H1 (cell line): ENCODE measurements around the gene EEPD1.

ENCODE experiments used
- BRCA1 ChIP-seq: IDR thresholded peaks from 2 replicates; pipeline ENCODE4 v1.6.1; 2012; ENCODE audit warnings: low read depth, low read length, improper control_type of control experiment
- EP300 ChIP-seq, 2 experiments: IDR thresholded peaks; 1 replicate in 1 of 2; 2 replicates in 1 of 2; pipeline ENCODE4 v1.6.1; 2011 to 2012; ENCODE audit warnings: low read depth in 2 of 2, low read length in 2 of 2, mild to moderate bottlenecking in 2 of 2, borderline replicate concordance in 1 of 2, inconsistent platforms in 1 of 2, moderate library complexity in 1 of 2
- KDM1A ChIP-seq: fragments of 200-600, 300-600 bp; sonication (generic); IDR thresholded peaks from 2 replicates; pipeline ENCODE4 v1.7.1; 2016; ENCODE audit warnings: mild to moderate bottlenecking, low read length, borderline replicate concordance
- POLR2AphosphoS5 ChIP-seq: IDR thresholded peaks from 2 replicates; pipeline ENCODE4 v1.6.1; 2011; ENCODE audit warnings: low read depth, low read length
- TAF7 ChIP-seq: optimal IDR thresholded peaks from 2 replicates; pipeline ENCODE3; 2011; ENCODE audit warnings: low read depth, mild to moderate bottlenecking, inconsistent platforms, low read length, moderate library complexity, borderline replicate concordance

- TF ChIP-seq POLR2AphosphoS5 (no peak), KDM1A (no peak), TAF7 (no peak), EP300 (IDR thresholded peaks at IDR 0.05; ENCODE audit: borderline replicate concordance in 1 of 2, low read depth in 2 of 2, low read length in 2 of 2) (no peak), BRCA1 (no peak)
These were observed 122.8 kb downstream of the EEPD1 start for GRCh38 chr7:36275735-36276284.
